HG03558 (cell line): ENCODE results near the gene HOXC13.

Experiments
- ATAC-seq: cut with Tn5 transposase; IDR thresholded peaks from one replicate; pipeline ENCODE4 v1.9.1; 2021; ENCODE audit warnings: moderate number of reproducible peaks; ENCODE audit not compliant: unreplicated experiment; ENCODE audit errors: extremely low read depth

Gene HOXC13

GRCh38 chr12:53966385-53967133, 27.9 kb downstream of the HOXC13 start:
- ATAC-seq: no peak

- no peak for ATAC-seq
Observed at GRCh38 chr12:53967421-53967925, 28.8 kb downstream of the HOXC13 start.

DNA sequence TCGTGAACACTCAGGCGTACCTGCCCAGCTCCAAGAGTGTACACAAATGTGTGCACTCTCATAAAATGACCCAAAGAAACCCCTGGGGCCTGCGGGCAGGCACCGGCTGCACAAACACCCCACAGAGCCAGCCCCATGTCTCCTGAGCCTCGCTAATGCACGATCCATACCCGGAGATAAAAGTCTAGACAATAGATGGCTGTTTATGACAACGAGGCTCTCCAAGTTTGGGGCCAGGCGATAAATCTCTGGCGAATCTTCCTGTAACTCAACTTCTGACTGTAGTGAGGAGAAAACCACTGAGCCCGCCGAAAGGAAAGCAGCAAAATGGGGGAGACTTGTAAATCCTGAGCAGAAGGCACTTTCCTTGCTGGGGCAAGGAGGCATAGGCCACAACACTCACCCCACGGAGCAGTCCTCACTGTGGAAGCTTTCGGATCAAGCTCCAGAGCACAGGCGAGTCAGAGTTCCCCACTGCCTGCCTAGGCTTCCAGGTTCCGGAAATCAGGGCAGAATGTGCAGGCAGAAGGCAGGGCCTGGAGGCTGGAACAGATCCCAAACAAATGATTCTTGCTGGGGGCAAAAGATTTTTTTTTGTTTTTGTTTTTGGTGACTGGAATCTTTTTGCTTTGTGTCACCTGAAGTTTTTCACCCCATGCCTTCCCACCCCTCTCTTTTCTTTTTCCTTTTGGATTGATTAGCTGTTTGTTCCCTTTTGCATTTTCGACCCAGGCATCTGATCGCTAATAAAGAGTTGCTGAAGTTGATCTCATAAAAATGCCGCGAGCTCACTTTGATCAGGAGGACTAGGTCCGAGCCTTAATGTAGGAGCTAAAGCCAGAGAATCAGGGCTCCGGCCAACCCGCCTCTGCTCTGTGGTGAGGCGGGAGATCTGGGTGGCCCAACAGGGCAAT, 29.8 kb downstream of the HOXC13 start:
- ATAC-seq: no peak

DNA sequence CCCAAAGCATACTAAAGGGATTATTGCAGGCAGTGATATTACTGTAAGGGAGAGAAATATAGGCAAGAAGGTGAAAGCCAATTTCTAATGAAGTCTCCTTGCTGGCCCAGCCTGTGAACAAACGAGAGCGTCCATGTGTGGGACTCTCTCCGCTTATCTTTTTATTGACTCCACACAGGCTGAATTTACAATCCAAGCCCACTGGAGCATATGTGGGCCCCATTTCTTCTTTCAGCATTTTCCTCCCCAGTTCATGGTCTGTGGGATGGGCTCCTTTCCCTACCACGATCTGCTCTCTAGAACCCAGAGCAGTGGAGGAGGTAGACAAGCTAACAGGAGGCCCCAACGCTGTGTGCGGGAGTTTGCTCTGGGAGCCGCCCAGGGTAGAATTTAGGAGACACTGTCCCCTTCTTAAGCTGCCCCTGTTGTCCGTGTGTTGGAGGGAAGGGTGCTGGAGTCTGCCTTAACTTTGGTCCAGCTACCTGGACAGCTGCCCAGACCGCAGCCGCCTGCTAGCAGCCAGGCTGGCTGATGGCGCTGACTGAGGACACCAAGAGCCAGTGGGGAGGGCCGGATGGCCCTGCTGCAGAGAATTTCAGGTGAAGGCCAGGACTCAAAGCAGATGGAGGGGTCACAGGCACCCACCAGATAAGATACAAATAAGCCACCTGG, 31.1 kb downstream of the HOXC13 start:
- ATAC-seq: no peak

GRCh38 chr12:53970451-53970850, 31.8 kb downstream of the HOXC13 start:
- no peak for ATAC-seq

DNA sequence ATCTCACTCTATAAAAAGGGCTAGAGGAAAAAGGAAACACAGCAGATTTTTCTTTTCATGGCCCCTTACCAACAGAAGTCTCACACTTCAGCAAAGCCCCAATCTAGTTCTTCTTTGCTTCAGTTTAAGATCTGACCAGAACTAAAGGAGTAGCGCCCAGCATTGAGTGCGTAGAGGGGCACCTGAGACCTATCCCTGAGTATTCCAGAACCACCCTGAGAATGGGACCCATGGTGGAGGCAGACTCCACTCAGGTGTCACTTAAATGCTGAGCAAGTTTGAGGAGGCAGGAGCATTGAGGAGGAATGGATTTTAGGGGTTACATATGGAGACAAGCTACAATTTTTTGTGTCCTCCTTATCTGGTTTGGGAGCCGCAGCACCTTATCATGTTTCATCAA, 32.5 kb downstream of the HOXC13 start:
- no peak for ATAC-seq

DNA sequence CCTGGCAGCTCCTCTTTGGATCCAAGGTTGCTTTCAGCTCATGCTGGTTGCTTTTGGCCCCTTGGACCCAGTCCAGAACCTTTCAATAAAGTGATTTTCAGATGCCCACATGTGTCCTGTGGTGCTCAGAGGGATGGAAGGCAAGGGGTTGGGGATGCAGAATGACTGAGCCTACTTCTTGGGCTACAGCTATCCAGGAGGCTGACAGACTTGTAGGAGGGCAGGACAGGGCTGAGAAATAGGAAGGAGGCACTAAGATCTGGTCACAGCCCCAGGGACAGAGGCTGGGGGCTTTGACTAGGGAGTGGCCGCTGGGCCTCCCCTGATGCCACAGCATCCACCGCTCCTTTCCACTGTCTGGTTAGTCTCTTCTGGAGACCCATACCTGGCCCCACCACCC, 33.1 kb downstream of the HOXC13 start:
- no peak for ATAC-seq

GRCh38 chr12:53972152-53972702, 33.6 kb downstream of the HOXC13 start:
- ATAC-seq: no peak

DNA sequence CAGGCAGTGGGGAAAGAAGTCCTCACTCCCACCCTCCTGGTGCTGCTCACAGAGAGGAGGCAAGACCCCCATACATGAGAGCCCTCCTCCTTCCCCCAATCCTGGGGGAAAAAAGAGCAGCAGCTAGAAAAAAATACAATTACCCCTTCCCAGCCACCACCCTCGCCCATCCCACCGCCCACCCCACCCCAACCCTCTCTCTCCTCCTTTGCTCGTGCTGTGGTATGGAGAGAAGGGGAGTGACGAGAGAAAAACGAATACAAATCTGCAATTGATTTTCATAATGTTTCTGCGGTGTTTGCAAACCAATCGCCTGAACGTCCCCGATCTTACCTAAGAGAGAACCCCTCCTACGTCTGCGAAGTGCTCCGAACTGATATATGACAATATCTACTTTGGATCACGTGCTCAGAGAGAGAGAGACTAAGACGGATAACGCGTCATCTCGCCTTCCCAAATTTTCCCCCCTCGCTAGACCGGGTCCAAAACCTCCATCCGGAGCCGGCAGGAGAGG, 34.1 kb downstream of the HOXC13 start, which contains the start of gene HOXC11:
Gene HOXC11 (plus strand): TSS at position 405 of the 514 bp plus-strand sequence. CDS start 116 bp downstream, outside the sequence.
- ATAC-seq: no peak

DNA sequence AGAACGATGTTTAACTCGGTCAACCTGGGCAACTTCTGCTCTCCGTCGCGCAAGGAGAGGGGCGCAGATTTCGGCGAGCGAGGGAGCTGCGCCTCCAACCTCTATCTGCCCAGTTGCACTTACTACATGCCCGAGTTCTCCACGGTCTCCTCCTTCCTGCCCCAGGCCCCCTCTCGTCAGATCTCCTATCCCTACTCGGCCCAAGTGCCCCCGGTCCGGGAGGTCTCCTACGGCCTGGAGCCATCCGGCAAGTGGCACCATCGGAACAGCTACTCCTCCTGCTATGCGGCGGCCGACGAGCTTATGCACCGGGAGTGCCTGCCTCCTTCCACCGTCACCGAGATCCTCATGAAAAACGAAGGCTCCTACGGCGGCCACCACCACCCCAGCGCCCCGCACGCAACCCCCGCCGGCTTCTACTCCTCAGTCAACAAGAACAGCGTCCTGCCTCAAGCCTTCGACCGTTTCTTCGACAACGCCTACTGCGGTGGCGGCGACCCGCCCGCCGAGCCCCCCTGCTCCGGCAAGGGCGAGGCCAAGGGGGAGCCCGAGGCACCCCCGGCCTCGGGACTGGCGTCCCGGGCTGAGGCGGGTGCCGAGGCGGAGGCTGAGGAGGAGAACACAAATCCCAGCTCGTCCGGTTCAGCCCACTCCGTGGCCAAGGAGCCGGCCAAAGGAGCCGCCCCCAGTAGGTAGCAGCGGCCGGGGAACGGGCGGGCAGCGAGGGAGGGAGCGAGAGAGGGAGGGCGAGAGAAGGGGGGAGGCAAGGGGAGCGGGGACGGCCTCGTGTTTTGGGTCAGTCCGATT, 34.8 kb downstream of the HOXC13 start:
- no peak for ATAC-seq

- ATAC-seq: no peak
Observed at GRCh38 chr12:53974084-53975063, 35.7 kb downstream of the HOXC13 start, which contains the start of gene HOTAIR. TSS of gene HOTAIR (minus strand) at chr12:53974954.

DNA sequence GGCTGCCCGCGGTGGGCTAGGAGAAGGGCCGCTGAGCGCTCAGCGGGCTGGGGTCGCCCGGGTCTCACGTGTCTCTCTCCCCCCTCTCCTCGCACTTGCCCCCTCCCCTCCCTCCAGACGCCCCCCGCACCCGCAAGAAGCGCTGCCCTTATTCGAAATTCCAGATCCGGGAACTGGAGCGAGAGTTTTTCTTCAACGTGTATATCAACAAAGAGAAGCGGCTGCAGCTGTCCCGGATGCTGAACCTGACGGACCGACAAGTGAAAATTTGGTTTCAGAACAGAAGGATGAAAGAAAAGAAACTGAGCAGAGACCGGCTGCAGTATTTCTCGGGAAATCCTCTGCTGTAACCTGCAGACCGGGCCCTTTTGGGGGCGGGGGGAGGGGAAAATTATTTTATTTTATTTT, 36.4 kb downstream of the HOXC13 start:
- no peak for ATAC-seq

GRCh38 chr12:53975479-53976152, 37.0 kb downstream of the HOXC13 start:
- no peak for ATAC-seq

DNA sequence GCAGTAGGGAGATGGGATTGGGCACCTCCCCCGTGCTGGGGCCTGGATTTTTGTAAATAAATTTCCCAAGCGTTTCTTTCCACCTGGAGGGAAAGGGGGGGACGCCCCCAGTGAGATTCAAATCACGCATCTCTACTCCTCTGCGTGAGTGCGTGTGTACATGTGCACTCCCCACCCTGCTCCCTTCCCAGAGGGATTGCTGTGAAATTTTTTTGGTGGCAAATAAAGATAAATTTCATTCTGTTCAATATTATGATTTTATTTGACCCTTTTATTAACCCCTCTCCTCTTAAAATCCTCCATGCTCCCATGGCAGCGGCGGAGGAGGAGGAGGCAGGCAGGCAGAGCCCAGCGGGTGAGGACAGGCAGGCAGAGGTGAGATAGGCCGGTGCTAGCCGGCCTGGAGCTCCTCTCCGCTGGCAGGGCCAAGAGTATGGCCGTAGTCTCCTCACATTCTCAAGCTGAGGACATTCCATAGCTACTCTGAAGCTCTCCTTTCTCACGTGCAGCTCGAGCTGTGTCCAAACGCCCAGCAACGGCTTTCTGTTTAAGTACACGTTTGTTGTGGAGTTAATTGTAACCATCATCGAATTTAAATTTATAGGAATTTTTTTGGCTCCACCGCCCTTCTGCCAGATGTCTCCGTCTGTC, 37.7 kb downstream of the HOXC13 start:
- ATAC-seq: no peak

- ATAC-seq: no peak
Observed at GRCh38 chr12:53976823-53977595, 38.4 kb downstream of the HOXC13 start.
